ENCODE results near the gene BHLHE23. TPM values are rescaled to one million over a fixed set of nuclear protein-coding genes. Genes with fewer than 3 reads are reported as not detected.

Gene BHLHE23
- total and polyA plus RNA-seq, 2 donors (not counting 1 experiment from before 2014, with no cell fraction given), result not detected

GRCh38 chr20:62995898-62996595, 10.7 kb downstream of the BHLHE23 start:
- no peak overlapping the region for H3K9ac ChIP-seq (ENCODE audit: insufficient read depth, low read length)
- DNase-seq (ENCODE audit: low read depth in 2 of 2), result no peak
- no peak overlapping the region for H3K4me3 ChIP-seq (replicated peaks in 1 of 4; ENCODE audit: control extremely low read depth in 1 of 4, insufficient read depth in 1 of 4, low read depth in 3 of 4, low read length in 4 of 4)
- no peaks in the 10 kb centered on the region for H4K20me1 ChIP-seq (ENCODE audit: control insufficient read depth, extremely low read depth, insufficient read depth, low read length)
- H3K79me2 ChIP-seq (ENCODE audit: control insufficient read depth, insufficient read depth, low read length), result no peaks in the 10 kb centered on the region
- peaks cover 17% of the 10 kb centered on the region for H3K27me3 ChIP-seq (ENCODE audit: control insufficient read depth, insufficient read depth, low read length)
- H3K36me3 ChIP-seq (ENCODE audit: control insufficient read depth, insufficient read depth, low read length), result no peaks in the 10 kb centered on the region
- no peak overlapping the region for H3K4me2 ChIP-seq (ENCODE audit: extremely low read depth, insufficient read depth, low read length)
- no peaks in the 10 kb centered on the region for H3K4me1 ChIP-seq (ENCODE audit: control insufficient read depth, extremely low read depth, insufficient read depth, low read length)
- H3K27ac ChIP-seq (ENCODE audit: insufficient read depth, low read length), result no peak overlapping the region
- no peak overlapping the region for H2AFZ ChIP-seq (ENCODE audit: low read length)
- TF ChIP-seq CTCF (conservative IDR thresholded peaks at IDR 0.05 in 1 of 2, IDR thresholded peaks at IDR 0.05 in 1 of 2; ENCODE audit: low read depth in 1 of 2, low read length in 2 of 2) (no peak), EZH2 (IDR thresholded peaks at IDR 0.05; ENCODE audit: low read length, missing control alignments) (no peak)
- no peaks in the 10 kb centered on the region for H3K9me3 ChIP-seq (ENCODE audit: control insufficient read depth, insufficient read depth, low read depth, low read length)

DNA sequence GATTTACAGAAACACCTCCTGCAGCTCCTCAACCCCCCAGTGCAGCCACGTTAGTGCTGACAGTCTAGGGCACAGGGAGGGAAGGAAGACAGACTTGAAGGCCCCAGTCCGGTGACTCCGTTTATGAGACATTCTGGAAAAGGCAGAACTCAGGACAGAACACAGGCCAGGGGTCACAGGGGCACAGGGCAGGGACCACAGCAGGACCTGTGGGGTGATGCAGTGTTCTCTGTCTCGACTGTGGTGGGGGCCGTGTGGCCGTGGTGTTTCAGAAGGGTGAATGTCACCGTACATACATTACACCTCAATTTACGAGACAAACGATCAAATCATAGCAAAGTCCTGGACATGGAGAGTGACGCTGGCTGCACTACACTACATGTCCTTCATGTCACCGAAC, 11.3 kb downstream of the BHLHE23 start:
- Histone ChIP-seq H2AFZ (ENCODE audit: low read length) (no peak overlapping the region), H3K36me3 (ENCODE audit: control insufficient read depth, insufficient read depth, low read length) (no peaks in the 10 kb centered on the region), H3K9me3 (ENCODE audit: control insufficient read depth, insufficient read depth, low read depth, low read length) (no peaks in the 10 kb centered on the region), H3K4me2 (ENCODE audit: extremely low read depth, insufficient read depth, low read length) (no peak overlapping the region), H4K20me1 (ENCODE audit: control insufficient read depth, extremely low read depth, insufficient read depth, low read length) (no peaks in the 10 kb centered on the region), H3K27me3 (ENCODE audit: control insufficient read depth, insufficient read depth, low read length) (peaks cover 17% of the 10 kb centered on the region), H3K4me3 (replicated peaks in 1 of 4; ENCODE audit: control extremely low read depth in 1 of 4, insufficient read depth in 1 of 4, low read depth in 3 of 4, low read length in 4 of 4) (no peak overlapping the region), H3K79me2 (ENCODE audit: control insufficient read depth, insufficient read depth, low read length) (no peaks in the 10 kb centered on the region), H3K27ac (ENCODE audit: insufficient read depth, low read length) (no peak overlapping the region), H3K9ac (ENCODE audit: insufficient read depth, low read length) (no peak overlapping the region), H3K4me1 (ENCODE audit: control insufficient read depth, extremely low read depth, insufficient read depth, low read length) (no peaks in the 10 kb centered on the region)
- DNase-seq (ENCODE audit: low read depth in 2 of 2), result no peak
- TF ChIP-seq EZH2 (IDR thresholded peaks at IDR 0.05; ENCODE audit: low read length, missing control alignments) (no peak), CTCF (conservative IDR thresholded peaks at IDR 0.05 in 1 of 2, IDR thresholded peaks at IDR 0.05 in 1 of 2; ENCODE audit: low read depth in 1 of 2, low read length in 2 of 2) (no peak)

GRCh38 chr20:62994869-62995281, 11.9 kb downstream of the BHLHE23 start:
- H3K27me3 ChIP-seq (ENCODE audit: control insufficient read depth, insufficient read depth, low read length), result peaks cover 16% of the 10 kb centered on the region
- TF ChIP-seq CTCF (conservative IDR thresholded peaks at IDR 0.05 in 1 of 2, IDR thresholded peaks at IDR 0.05 in 1 of 2; ENCODE audit: low read depth in 1 of 2, low read length in 2 of 2) (no peak), EZH2 (IDR thresholded peaks at IDR 0.05; ENCODE audit: low read length, missing control alignments) (no peak)
- no peak overlapping the region for H3K9ac ChIP-seq (ENCODE audit: insufficient read depth, low read length)
- no peak for DNase-seq (ENCODE audit: low read depth in 2 of 2)
- H3K9me3 ChIP-seq (ENCODE audit: control insufficient read depth, insufficient read depth, low read depth, low read length), result no peaks in the 10 kb centered on the region
- H2AFZ ChIP-seq (ENCODE audit: low read length), result no peak overlapping the region
- H3K4me2 ChIP-seq (ENCODE audit: extremely low read depth, insufficient read depth, low read length), result no peak overlapping the region
- no peak overlapping the region for H3K4me3 ChIP-seq (replicated peaks in 1 of 4; ENCODE audit: control extremely low read depth in 1 of 4, insufficient read depth in 1 of 4, low read depth in 3 of 4, low read length in 4 of 4)
- H3K4me1 ChIP-seq (ENCODE audit: control insufficient read depth, extremely low read depth, insufficient read depth, low read length), result no peaks in the 10 kb centered on the region
- no peaks in the 10 kb centered on the region for H4K20me1 ChIP-seq (ENCODE audit: control insufficient read depth, extremely low read depth, insufficient read depth, low read length)
- H3K36me3 ChIP-seq (ENCODE audit: control insufficient read depth, insufficient read depth, low read length), result no peaks in the 10 kb centered on the region
- no peak overlapping the region for H3K27ac ChIP-seq (ENCODE audit: insufficient read depth, low read length)
- H3K79me2 ChIP-seq (ENCODE audit: control insufficient read depth, insufficient read depth, low read length), result no peaks in the 10 kb centered on the region
